Measurements from ENCODE around the gene RASGRF2. TPM values are rescaled to one million over a fixed set of nuclear protein-coding genes. Genes with fewer than 3 reads are reported as not detected.

Gene RASGRF2
- total and polyA plus RNA-seq, 2 of the 13 experiments (the other 11 are each of a cell fraction or from before 2014, with no cell fraction given), result 23.6 to 29.0 TPM

GRCh38 chr5:81069990-81070389 is 109.8 kb downstream of the RASGRF2 start (continued):
- TF ChIP-seq IRF2 (CRISPR knock-in tag; IDR thresholded peaks at IDR 0.05) (no peak), EEA1 (CRISPR knock-in tag; IDR thresholded peaks at IDR 0.05; ENCODE audit: borderline replicate concordance) (no peak)

GRCh38 chr5:81070571-81071255 is 110.5 kb downstream of the RASGRF2 start:
- intact Hi-C loops (cut with micrococcal nuclease; ENCODE audit: unreplicated experiment), result no loop called here
- no peak overlapping the region for H2AFZ ChIP-seq (ENCODE audit: low read length)
- TF ChIP-seq CEBPB (IDR thresholded peaks at IDR 0.05; ENCODE audit: borderline replicate concordance, low read depth, low read length) (0 out of 2 replicates have a peak, but pooled peaks have one; percentile 9), ARNT2 (CRISPR knock-in tag; IDR thresholded peaks at IDR 0.05; ENCODE audit: low read depth) (no peak), ZNF484 (CRISPR knock-in tag; IDR thresholded peaks at IDR 0.05; ENCODE audit: borderline replicate concordance, low read depth) (no peak), E2F5 (CRISPR knock-in tag; conservative IDR thresholded peaks at IDR 0.05) (no peak)
- H3K79me2 ChIP-seq (ENCODE audit: insufficient read depth, low read length), result no peaks in the 10 kb centered on the region
- H3K27ac ChIP-seq (ENCODE audit: extremely low read length, insufficient read depth, low read length), result no peak overlapping the region
- ATAC-seq (no peak), FAIRE-seq (no peak), DNase-seq (ENCODE audit: low spot score) (no peak)
- no peak overlapping the region for H3K4me2 ChIP-seq (ENCODE audit: low read depth, low read length)
- H3K9ac ChIP-seq (ENCODE audit: insufficient read depth, low read depth, low read length), result no peak overlapping the region
- H3K4me1 ChIP-seq (ENCODE audit: insufficient read depth, low read length), result no peaks in the 10 kb centered on the region; the same call in none of the 2 replicates
- CTCF ChIA-PET (ENCODE audit: low intra/inter-chr PET ratio, low total read pairs), result no interaction called here
- no peaks in the 10 kb centered on the region for H3K9me3 ChIP-seq (ENCODE audit: low read length)
- H3K36me3 ChIP-seq (replicated peaks in 1 of 2; ENCODE audit: control insufficient read depth in 1 of 2, insufficient read depth in 2 of 2, low read length in 2 of 2), result peaks cover 14 to 62% of the 10 kb centered on the region in 2 experiments
- no peaks in the 10 kb centered on the region for H4K20me1 ChIP-seq (ENCODE audit: insufficient read depth, low read length)
- 95% methylated on average over 6 of the region's 6 CpGs for WGBS (ENCODE audit: low lambda C conversion rate)
- BruUV-seq (replicated peaks), result no TSS peak
- no peaks in the 10 kb centered on the region for H3K27me3 ChIP-seq (ENCODE audit: control insufficient read depth in 1 of 2, insufficient read depth in 2 of 2, low read length in 2 of 2)
- no peak overlapping the region for H3K4me3 ChIP-seq (replicated peaks in 1 of 3; ENCODE audit: insufficient read depth in 1 of 3, low read depth in 2 of 3, low read length in 3 of 3)
- POLR2A ChIA-PET, result no interaction called here
- in situ Hi-C loops (cut with HindIII; ENCODE audit: extremely low pct_ligation_motif_present, low pct_unique_long_range_greater_than_20kb), result no loop called here

Data from HepG2 (cell line).